ENCODE results near the gene SHROOM3.

- TF ChIP-seq CTCF (conservative IDR thresholded peaks at IDR 0.05 in 1 of 2, IDR thresholded peaks at IDR 0.05 in 1 of 2; ENCODE audit: extremely low read depth in 1 of 2, insufficient read depth in 1 of 2, low read depth in 1 of 2, low read length in 2 of 2): no peak
- TF ChIP-seq EZH2 (IDR thresholded peaks at IDR 0.05; ENCODE audit: borderline replicate concordance, low read length): no peak
Measured at GRCh38 chr4:76657443-76657842, 222.4 kb downstream of the SHROOM3 start.

Data from mammary epithelial cell (primary cell).